WERI-Rb-1 (cell line): ENCODE results near the gene CAPRIN2.

ENCODE experiments used
- DNase-seq: peaks from one replicate; pipeline ENCODE4 v3.0.0-alpha.2; 2020
- H3K27ac ChIP-seq: fragments of 250-450 bp; sonication (Bioruptor Pico); 2 replicates; pipeline ENCODE4 v1.5.1; 2020; ENCODE audit warnings: mild to moderate bottlenecking, moderate library complexity
- H3K27me3 ChIP-seq: fragments of 250-450 bp; sonication (Bioruptor Pico); 2 replicates; pipeline ENCODE4 v1.5.1; 2021; ENCODE audit warnings: mild to moderate bottlenecking, low read depth, moderate library complexity; ENCODE audit not compliant: insufficient read depth, severe bottlenecking
- H3K36me3 ChIP-seq: fragments of 250-450 bp; sonication (Bioruptor Pico); 2 replicates; pipeline ENCODE4 v1.5.1; 2020; ENCODE audit warnings: mild to moderate bottlenecking, moderate library complexity
- H3K4me3 ChIP-seq: 2 replicates; pipeline ENCODE4 v1.5.1; 2011; ENCODE audit warnings: low read depth, mild to moderate bottlenecking, control low read depth, low read length
- H3K9me3 ChIP-seq: fragments of 250-450 bp; sonication (Bioruptor Pico); 2 replicates; pipeline ENCODE4 v1.5.1; 2021; ENCODE audit warnings: mild to moderate bottlenecking, moderate library complexity; ENCODE audit not compliant: severe bottlenecking
- CTCF ChIP-seq: IDR thresholded peaks from 2 replicates; pipeline ENCODE4 v1.5.1; 2011; ENCODE audit warnings: low read depth, mild to moderate bottlenecking, control low read depth, inconsistent platforms, low read length

The CAPRIN2 gene

GRCh38 chr12:30779178-30779577 is 24.4 kb upstream of the CAPRIN2 start:
- no peak for TF ChIP-seq CTCF
- H3K9me3 ChIP-seq, result peaks cover 7% of the 10 kb centered on the region
- no peak for DNase-seq
- no peaks in the 10 kb centered on the region for H3K36me3 ChIP-seq
- H3K27me3 ChIP-seq, result no peaks in the 10 kb centered on the region
- no peak overlapping the region for H3K27ac ChIP-seq
- no peak overlapping the region for H3K4me3 ChIP-seq

DNA sequence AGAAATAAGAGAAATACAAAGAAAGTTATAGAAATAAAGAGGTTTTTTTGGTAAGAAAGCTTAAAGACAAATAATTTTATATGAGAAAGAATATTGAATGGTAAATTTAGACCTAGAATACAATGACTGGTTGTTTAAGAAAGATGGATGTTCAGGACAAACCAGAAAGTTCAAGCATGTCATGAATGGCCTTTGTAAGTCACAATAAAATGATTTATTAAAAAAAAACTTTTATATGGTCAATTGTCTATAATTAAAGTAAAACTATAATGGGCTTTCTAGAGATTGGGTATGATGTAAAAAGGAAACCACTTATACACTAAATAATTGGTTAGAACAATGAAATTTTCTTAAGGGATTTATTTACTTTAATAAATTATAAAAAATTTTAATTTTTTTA is 19.8 kb upstream of the CAPRIN2 start:
- DNase-seq, result no peak
- Histone ChIP-seq H3K9me3 (peaks cover 9% of the 10 kb centered on the region), H3K4me3 (no peak overlapping the region), H3K36me3 (no peaks in the 10 kb centered on the region), H3K27ac (no peak overlapping the region), H3K27me3 (no peaks in the 10 kb centered on the region)
- no peak for TF ChIP-seq CTCF

- H3K9me3 ChIP-seq, result peaks cover 6% of the 10 kb centered on the region
- no peak overlapping the region for H3K27ac ChIP-seq
- no peaks in the 10 kb centered on the region for H3K27me3 ChIP-seq
- H3K36me3 ChIP-seq, result no peaks in the 10 kb centered on the region
- TF ChIP-seq CTCF, result no peak
- no peak for DNase-seq
- H3K4me3 ChIP-seq, result no peak overlapping the region
These were observed 15.1 kb upstream of the CAPRIN2 start for GRCh38 chr12:30769802-30770201.

- DNase-seq, result no peak
- no peak overlapping the region for H3K4me3 ChIP-seq
- no peaks in the 10 kb centered on the region for H3K36me3 ChIP-seq
- no peaks in the 10 kb centered on the region for H3K9me3 ChIP-seq
- TF ChIP-seq CTCF, result no peak
- no peak overlapping the region for H3K27ac ChIP-seq
- no peaks in the 10 kb centered on the region for H3K27me3 ChIP-seq
These were observed 9.5 kb upstream of the CAPRIN2 start for GRCh38 chr12:30764251-30764650.

DNA sequence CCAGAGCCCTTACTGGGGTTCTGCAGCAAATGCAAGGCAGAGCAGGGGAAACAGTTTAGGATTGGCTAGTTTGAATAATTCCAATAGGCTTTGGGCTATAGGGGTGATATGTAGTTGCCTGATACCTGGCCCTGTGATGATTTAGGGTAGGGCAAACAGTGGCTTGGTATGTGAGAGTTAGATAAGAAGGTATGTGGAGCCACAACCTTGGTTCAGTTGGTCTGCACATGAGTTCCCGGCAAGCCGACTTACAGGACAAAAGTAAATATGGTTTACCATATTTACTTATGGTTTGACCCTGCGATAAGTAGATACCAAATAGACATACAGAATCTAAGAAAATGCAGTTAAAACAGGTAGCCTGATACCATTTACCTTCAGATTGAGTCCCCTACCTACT is 8.3 kb upstream of the CAPRIN2 start:
- Histone ChIP-seq H3K36me3 (no peaks in the 10 kb centered on the region), H3K9me3 (no peaks in the 10 kb centered on the region), H3K4me3 (no peak overlapping the region), H3K27me3 (no peaks in the 10 kb centered on the region), H3K27ac (no peak overlapping the region)
- TF ChIP-seq CTCF, result no peak
- DNase-seq, result no peak

DNA sequence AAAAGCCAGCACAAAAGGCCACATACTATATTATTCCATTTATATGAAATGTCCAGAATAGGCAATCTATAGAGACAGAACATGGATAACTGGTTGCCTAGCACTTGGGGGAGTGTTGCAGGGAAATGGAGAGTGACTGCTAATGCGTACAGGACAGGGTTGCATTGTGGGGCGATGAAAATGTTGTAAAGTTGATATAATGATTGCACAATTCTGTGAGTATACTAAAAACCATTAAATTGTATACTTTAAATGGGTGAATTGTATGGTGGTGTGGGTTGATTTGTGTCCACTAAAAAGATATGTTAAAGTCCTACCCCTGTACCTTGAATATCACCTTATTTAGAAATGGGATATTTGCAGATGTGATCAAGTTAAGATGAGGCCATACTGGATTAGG is 7.0 kb upstream of the CAPRIN2 start:
- no peak for DNase-seq
- no peak for TF ChIP-seq CTCF
- H3K4me3 ChIP-seq, result no peak overlapping the region
- H3K27me3 ChIP-seq, result no peaks in the 10 kb centered on the region
- H3K27ac ChIP-seq, result no peak overlapping the region
- no peaks in the 10 kb centered on the region for H3K9me3 ChIP-seq
- no peaks in the 10 kb centered on the region for H3K36me3 ChIP-seq
